Measurements from ENCODE around the gene SNAP47.

- TF ChIP-seq CTCF (IDR thresholded peaks at IDR 0.05) = no peak
- no peak for TF ChIP-seq POLR2A (IDR thresholded peaks at IDR 0.05)
Observed at GRCh38 chr1:227790868-227791267, 55.6 kb downstream of the SNAP47 start.

Data from esophagus squamous epithelium (tissue), 4 donors.